ENCODE measurements around the gene KIF5B. TPM values are rescaled to one million over a fixed set of nuclear protein-coding genes. Genes with fewer than 3 reads are reported as not detected.

Gene KIF5B
- total RNA-seq, 1 experiment from 2014 or later, result 70.5 TPM

DNA sequence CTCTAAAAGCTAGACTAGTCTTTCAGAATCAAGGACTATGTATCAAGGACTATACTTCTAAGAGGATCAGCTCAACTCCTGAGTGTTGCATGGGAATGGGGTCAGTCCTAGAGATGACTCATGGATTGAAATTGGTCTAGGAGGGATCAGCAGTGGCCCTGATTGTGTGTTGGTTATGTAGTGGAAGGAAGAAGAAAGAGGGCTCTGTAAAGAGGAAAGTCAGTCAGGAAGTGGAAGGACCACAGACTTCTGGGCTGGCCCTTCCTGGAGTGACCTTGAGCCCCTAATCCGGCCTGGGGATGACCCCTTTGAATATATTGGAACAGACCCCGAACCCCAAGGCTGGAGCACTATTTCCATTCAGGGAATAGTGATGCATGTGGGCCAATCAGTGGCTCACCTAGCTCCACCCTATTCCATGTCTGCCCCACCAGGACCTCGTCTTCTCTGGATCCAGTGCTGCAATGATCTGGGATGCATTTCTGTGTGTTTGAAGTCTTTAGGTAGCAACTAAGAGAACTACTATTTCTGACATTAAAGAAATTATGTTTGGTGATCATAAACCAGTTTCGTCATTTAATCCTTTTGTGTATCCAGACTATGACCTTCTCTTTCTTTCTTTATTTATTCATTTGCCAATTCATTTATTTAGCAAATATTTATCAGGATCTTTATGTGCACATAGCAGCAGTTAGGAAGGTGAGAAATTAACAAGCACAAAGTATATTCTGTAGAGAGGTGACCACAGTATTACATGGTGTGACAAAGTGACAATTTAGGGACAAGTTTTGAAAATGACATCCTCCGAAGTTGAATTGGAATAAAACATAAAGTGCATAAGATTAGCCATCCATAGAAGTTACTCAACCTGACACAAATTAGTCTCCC is 48.6 kb upstream of the KIF5B start:
- no peak overlapping the region for H2BK5ac ChIP-seq (ENCODE audit: insufficient read length, low read length)
- no peak overlapping the region for H4K8ac ChIP-seq (replicated peaks; ENCODE audit: insufficient read length, low read depth, low read length)
- H4K5ac ChIP-seq (ENCODE audit: insufficient read length, low read depth, low read length), result no peak overlapping the region
- no peak overlapping the region for H4K91ac ChIP-seq (ENCODE audit: insufficient read length, low read depth, low read length)
- H2BK15ac ChIP-seq (ENCODE audit: low read depth, low read length), result no peak overlapping the region
- H3K9me3 ChIP-seq (ENCODE audit: control insufficient read depth, low read depth, low read length), result no peaks in the 10 kb centered on the region
- no peak overlapping the region for H3K18ac ChIP-seq (ENCODE audit: insufficient read length, low read depth, low read length)
- no peaks in the 10 kb centered on the region for H3K79me1 ChIP-seq (ENCODE audit: insufficient read depth, low read depth, low read length, poor library complexity, severe bottlenecking)
- H3K23ac ChIP-seq (ENCODE audit: insufficient read length, low read depth, low read length), result no peak overlapping the region
- H3K79me2 ChIP-seq (ENCODE audit: insufficient read depth, low read length), result no peaks in the 10 kb centered on the region
- H3K4ac ChIP-seq (ENCODE audit: low read depth, low read length), result no peak overlapping the region
- no peak overlapping the region for H3K9ac ChIP-seq (ENCODE audit: extremely low read depth, insufficient read length, low read length)
- WGBS (ENCODE audit: extremely low coverage, insufficient read length, low lambda C conversion rate), result no CpG with 5 or more reads among the region's 5 CpGs
- H3K56ac ChIP-seq (ENCODE audit: insufficient read length, low read depth, low read length), result no peak overlapping the region
- Mint-ChIP-seq H3K4me1 (peaks cover 3 to 6% of the 10 kb centered on the region in 2 experiments; a peak in 2 of 4 replicates), H3K9me3 (peaks cover 5 to 6% of the 10 kb centered on the region in 2 experiments; a peak in 4 of 5 replicates), H3K27me3 (ENCODE audit: low read depth) (peaks cover 4% of the 10 kb centered on the region; the same call in 1 of the 2 replicates), H3K27ac (peak overlapping the region in 1 of 3 experiments; percentile 3; a peak in 1 of 7 replicates), H3K36me3 (ENCODE audit: insufficient read depth in 1 of 3, low read depth in 3 of 3) (peaks cover 0 to 2% (median 0%) of the 10 kb centered on the region in 3 experiments; a peak in 2 of 7 replicates), H3K4me3 (no peak overlapping the region)
- H3K27ac ChIP-seq (ENCODE audit: insufficient read length, low read depth, low read length), result no peak overlapping the region
- H3K27me3 ChIP-seq (ENCODE audit: insufficient read depth, low read length), result no peaks in the 10 kb centered on the region
- H2AFZ ChIP-seq (ENCODE audit: low read length), result no peak overlapping the region
- H2BK12ac ChIP-seq (ENCODE audit: insufficient read length, low read depth, low read length), result no peak overlapping the region
- H3T11ph ChIP-seq (ENCODE audit: low read length), result no peak overlapping the region
- H2BK20ac ChIP-seq (ENCODE audit: low read depth, low read length, poor library complexity, severe bottlenecking), result no peak overlapping the region
- no peak for DNase-seq
- H2BK120ac ChIP-seq (ENCODE audit: low read depth, low read length, poor library complexity, severe bottlenecking), result no peak overlapping the region
- TF ChIP-seq, protein P1, sequence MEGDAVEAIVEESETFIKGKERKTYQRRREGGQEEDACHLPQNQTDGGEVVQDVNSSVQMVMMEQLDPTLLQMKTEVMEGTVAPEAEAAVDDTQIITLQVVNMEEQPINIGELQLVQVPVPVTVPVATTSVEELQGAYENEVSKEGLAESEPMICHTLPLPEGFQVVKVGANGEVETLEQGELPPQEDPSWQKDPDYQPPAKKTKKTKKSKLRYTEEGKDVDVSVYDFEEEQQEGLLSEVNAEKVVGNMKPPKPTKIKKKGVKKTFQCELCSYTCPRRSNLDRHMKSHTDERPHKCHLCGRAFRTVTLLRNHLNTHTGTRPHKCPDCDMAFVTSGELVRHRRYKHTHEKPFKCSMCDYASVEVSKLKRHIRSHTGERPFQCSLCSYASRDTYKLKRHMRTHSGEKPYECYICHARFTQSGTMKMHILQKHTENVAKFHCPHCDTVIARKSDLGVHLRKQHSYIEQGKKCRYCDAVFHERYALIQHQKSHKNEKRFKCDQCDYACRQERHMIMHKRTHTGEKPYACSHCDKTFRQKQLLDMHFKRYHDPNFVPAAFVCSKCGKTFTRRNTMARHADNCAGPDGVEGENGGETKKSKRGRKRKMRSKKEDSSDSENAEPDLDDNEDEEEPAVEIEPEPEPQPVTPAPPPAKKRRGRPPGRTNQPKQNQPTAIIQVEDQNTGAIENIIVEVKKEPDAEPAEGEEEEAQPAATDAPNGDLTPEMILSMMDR (conservative IDR thresholded peaks at IDR 0.05), result no peak
- no peak overlapping the region for H2AK5ac ChIP-seq (ENCODE audit: insufficient read length, low read length)
- no peak overlapping the region for H3K14ac ChIP-seq (ENCODE audit: insufficient read depth, low read length)
- H3K23me2 ChIP-seq (ENCODE audit: insufficient read length, low read depth, low read length, poor library complexity, severe bottlenecking), result no peaks in the 10 kb centered on the region
- H3K4me1 ChIP-seq (ENCODE audit: insufficient read depth, low read length), result no peaks in the 10 kb centered on the region
- no peaks in the 10 kb centered on the region for H4K20me1 ChIP-seq (ENCODE audit: control insufficient read depth, insufficient read depth, insufficient read length)
- no peak overlapping the region for H3K4me2 ChIP-seq (ENCODE audit: insufficient read depth, insufficient read length, low read length)

Measured in H9 (cell line).